Activated CD8-positive, alpha-beta memory T cell treated with anti-CD3 and anti-CD28 coated beads for 1 hour (primary cell): ENCODE results near the gene FMO4.
"Not testable (repeated sequence)": the region's sequence is repeated elsewhere in the genome, so short reads cannot be mapped to it uniquely, and the experiment has no call there.

Source experiments
- DNase-seq, 2 donors: peaks; one replicate each; pipeline ENCODE4 v3.0.0-alpha.2; 2020; ENCODE audit warnings: low read depth in 1 of 2; ENCODE audit errors: extremely low read depth in 1 of 2

FMO4 gene

DNA sequence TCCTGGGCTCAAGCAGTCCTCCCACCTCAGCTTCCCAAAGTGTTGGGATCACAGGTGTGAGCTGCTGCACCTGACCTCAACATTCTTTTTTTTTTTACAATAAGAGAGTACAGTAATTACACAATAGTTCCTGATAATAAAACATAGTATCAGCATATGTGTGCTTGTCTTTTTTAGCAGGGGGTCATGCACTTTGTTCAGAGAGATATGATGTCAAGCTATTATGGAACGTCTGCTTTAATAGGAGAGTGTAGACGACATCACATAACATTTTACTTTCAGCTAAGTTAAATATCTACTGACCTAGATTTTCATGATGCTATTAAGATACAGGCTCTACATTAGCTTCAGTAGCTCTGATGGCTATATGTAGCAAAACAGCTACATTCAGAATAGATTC is 70.5 kb downstream of the FMO4 start:
- DNase-seq, result no peak

GRCh38 chr1:171389171-171389570 is 75.2 kb downstream of the FMO4 start:
- no peak for DNase-seq

DNA sequence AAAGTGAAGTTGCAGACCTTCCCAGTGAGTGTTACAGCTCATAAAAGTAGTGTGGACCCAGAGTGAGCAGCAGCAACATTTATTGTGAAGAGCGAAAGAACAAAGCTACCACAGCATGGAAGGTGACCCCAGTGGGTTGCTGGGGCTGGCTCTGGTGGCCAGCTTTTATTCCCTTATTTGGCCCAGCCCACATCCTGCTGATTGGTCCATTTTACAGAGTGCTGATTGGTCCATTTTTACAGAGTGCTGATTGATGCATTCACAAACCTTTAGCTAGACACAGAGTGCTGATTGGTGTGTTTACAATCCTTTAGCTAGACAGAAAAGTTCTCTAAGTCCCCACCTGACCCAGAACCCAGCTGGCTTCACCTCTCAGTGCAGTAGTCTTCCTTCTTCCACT is 76.8 kb downstream of the FMO4 start:
- DNase-seq, result not testable (repeated sequence)
